ENCODE results near the gene ZNF675.
"Not testable (repeated sequence)": the region's sequence is repeated elsewhere in the genome, so short reads cannot be mapped to it uniquely, and the experiment has no call there.

The ZNF675 gene

DNA sequence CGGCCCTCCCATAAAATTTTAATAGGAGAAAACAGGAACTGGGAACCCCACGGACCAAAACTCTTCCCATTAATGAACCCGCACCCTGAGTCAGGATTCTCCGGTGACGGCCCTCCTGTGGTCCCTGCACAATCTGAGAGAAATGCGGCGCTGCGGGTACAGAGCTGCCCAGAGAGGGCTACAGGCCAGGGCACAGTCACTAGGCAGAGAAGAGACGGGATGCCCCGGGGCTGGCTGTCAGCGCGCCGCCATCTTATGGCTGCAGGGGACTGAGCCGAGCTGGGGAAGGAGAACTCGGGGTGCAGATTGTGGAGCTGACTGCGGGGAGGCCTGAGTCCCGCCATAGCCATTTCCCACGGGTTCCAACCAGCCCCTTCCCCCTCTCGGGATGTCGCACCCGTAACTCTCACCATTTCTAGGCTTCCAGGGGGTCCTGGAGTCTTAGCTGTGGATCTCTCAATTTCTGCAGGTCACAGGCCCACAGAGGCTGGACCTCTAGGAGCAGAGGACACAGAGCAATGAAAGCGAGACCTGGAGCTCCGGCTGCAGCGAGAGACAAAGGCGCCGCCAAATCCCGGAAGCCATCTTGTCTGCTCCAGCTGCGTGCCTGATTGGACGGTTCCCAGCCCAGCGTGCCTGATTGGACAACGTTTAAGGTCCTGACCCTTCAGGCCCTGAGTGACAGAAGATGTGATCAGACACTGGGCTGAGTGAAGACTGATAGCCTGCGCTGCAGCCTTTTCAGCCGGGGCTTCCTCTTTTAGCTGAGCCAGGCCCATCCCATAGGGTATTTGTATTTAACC is at the start of gene ZNF675:
ZNF675 (minus strand) TSS at position 592 of the 803 bp plus-strand sequence; CDS start at position 413, 179 bp downstream.
- no peaks in the 10 kb centered on the region for H3K27me3 Mint-ChIP-seq (ENCODE audit: low read depth)
- peak within 1 kb of the TSS; percentile 98 to 100 (median 99) for H3K4me3 Mint-ChIP-seq
- H3K9me3 Mint-ChIP-seq, result peaks cover 15% of the 10 kb centered on the region
- peak within 1 kb of the TSS; percentile 97 to 100 (median 100) for H3K27ac Mint-ChIP-seq
- TF ChIP-seq, protein P1, sequence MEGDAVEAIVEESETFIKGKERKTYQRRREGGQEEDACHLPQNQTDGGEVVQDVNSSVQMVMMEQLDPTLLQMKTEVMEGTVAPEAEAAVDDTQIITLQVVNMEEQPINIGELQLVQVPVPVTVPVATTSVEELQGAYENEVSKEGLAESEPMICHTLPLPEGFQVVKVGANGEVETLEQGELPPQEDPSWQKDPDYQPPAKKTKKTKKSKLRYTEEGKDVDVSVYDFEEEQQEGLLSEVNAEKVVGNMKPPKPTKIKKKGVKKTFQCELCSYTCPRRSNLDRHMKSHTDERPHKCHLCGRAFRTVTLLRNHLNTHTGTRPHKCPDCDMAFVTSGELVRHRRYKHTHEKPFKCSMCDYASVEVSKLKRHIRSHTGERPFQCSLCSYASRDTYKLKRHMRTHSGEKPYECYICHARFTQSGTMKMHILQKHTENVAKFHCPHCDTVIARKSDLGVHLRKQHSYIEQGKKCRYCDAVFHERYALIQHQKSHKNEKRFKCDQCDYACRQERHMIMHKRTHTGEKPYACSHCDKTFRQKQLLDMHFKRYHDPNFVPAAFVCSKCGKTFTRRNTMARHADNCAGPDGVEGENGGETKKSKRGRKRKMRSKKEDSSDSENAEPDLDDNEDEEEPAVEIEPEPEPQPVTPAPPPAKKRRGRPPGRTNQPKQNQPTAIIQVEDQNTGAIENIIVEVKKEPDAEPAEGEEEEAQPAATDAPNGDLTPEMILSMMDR (IDR thresholded peaks at IDR 0.05; ENCODE audit: unreplicated experiment in 3 of 3), result no peak
- H3K36me3 Mint-ChIP-seq (ENCODE audit: low read depth), result peaks cover 49% of the 10 kb centered on the region
- peaks cover 7% of the 10 kb centered on the region for H3K4me1 Mint-ChIP-seq

- H3K4me1 Mint-ChIP-seq; H3K27me3 Mint-ChIP-seq (ENCODE audit: low read depth); H3K4me3 Mint-ChIP-seq; H3K27ac Mint-ChIP-seq; H3K36me3 Mint-ChIP-seq (ENCODE audit: low read depth): not testable (repeated sequence)
- H3K9me3 Mint-ChIP-seq, result peaks cover 31% of the 10 kb centered on the region
These were observed 43.9 kb upstream of the ZNF675 start for GRCh38 chr19:23730729-23731465.

DNA sequence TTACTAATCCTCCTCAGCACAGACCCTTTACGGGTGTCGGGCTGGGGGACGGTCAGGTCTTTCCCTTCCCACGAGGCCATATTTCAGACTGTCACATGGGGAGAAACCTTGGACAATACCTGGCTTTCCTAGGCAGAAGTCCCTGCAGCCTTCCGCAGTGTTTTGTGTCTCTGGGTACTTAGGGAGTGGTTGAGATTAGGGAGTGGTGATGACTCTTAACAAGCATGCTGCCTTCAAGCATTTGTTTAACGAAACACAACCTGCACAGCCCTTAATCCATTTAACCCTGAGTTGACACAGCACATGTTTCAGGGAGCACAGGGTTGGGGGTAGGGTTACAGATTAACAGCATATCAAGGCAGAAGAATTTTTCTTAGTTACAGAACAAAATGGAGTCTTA is 37.1 kb upstream of the ZNF675 start:
- H3K9me3 Mint-ChIP-seq, result peaks cover 17% of the 10 kb centered on the region
- H3K27ac Mint-ChIP-seq; H3K4me3 Mint-ChIP-seq; H3K4me1 Mint-ChIP-seq; H3K36me3 Mint-ChIP-seq (ENCODE audit: low read depth): not testable (repeated sequence)
- H3K27me3 Mint-ChIP-seq (ENCODE audit: low read depth), result peaks cover 11% of the 10 kb centered on the region

DNA sequence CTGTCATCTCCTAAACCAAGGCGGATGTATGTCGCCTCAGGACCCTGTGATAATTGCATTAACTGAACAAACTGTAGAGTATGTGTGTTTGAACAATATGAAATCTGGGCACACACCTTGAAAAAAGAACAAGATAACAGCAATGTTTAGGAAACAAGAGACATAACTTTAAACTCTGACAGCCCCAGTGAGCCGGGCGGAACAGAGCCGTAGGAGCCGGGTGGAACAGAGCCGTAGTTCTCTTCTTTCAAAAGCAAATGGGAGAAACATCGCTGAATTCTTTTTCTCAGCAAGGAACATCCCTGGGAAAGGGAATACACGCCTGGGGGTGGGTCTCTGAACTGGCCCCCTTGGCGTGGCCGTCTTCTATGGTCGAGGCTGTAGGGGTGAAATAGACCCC is 31.8 kb upstream of the ZNF675 start:
- no peaks in the 10 kb centered on the region for H3K4me1 Mint-ChIP-seq

GRCh38 chr19:23716792-23717191 is 29.8 kb upstream of the ZNF675 start:
- H3K4me3 Mint-ChIP-seq, result no peak overlapping the region
- peaks cover 17% of the 10 kb centered on the region for H3K27me3 Mint-ChIP-seq (ENCODE audit: low read depth)
- H3K4me1 Mint-ChIP-seq, result no peaks in the 10 kb centered on the region
- no peak overlapping the region for H3K27ac Mint-ChIP-seq
- peaks cover 6% of the 10 kb centered on the region for H3K9me3 Mint-ChIP-seq
- TF ChIP-seq, protein P1 (IDR thresholded peaks at IDR 0.05; ENCODE audit: unreplicated experiment in 3 of 3), result no peak
- no peaks in the 10 kb centered on the region for H3K36me3 Mint-ChIP-seq (ENCODE audit: low read depth)

More for the DNA sequence above, 31.8 kb upstream of the ZNF675 start:
- H3K27ac Mint-ChIP-seq, result no peak overlapping the region
- H3K27me3 Mint-ChIP-seq (ENCODE audit: low read depth), result peaks cover 17% of the 10 kb centered on the region
- peaks cover 10% of the 10 kb centered on the region for H3K9me3 Mint-ChIP-seq
- H3K4me3 Mint-ChIP-seq, result no peak overlapping the region
- TF ChIP-seq, protein P1 (IDR thresholded peaks at IDR 0.05; ENCODE audit: unreplicated experiment in 3 of 3), result no peak
- H3K36me3 Mint-ChIP-seq (ENCODE audit: low read depth), result no peaks in the 10 kb centered on the region

DNA sequence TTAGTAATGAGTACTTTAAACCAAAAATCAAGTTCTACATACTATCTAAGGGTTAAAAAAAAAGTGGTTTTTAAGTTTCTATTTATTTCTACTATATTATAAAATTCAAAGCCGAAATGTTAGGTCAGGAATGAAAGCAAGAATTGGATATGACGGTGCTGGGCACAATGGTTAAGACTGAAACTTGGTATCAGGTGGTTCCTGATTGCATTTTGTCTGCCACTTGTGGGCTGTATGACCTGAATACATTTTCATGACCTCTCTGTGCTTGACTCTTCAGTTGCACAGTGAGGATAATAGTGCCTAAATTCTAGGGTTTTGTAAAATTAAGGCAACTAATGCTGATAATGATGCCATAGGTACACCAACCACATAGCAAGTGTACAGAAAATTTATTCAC is 22.3 kb upstream of the ZNF675 start:
- no peak overlapping the region for H3K4me3 Mint-ChIP-seq
- H3K9me3 Mint-ChIP-seq, result peaks cover 16% of the 10 kb centered on the region
- no peaks in the 10 kb centered on the region for H3K4me1 Mint-ChIP-seq
- no peak overlapping the region for H3K27ac Mint-ChIP-seq
- TF ChIP-seq, protein P1 (IDR thresholded peaks at IDR 0.05; ENCODE audit: unreplicated experiment in 3 of 3), result no peak
- H3K36me3 Mint-ChIP-seq (ENCODE audit: low read depth), result no peaks in the 10 kb centered on the region
- H3K27me3 Mint-ChIP-seq (ENCODE audit: low read depth), result no peaks in the 10 kb centered on the region

Measured in nephron (organoid).